ENCODE data around the gene LRPAP1. TPM values are rescaled to one million over a fixed set of nuclear protein-coding genes. Genes with fewer than 3 reads are reported as not detected.

The LRPAP1 gene
- total and polyA plus RNA-seq, 2 donors (not counting 3 experiments of a cell fraction or from before 2014, with no cell fraction given): 90.1 to 170 TPM

DNA sequence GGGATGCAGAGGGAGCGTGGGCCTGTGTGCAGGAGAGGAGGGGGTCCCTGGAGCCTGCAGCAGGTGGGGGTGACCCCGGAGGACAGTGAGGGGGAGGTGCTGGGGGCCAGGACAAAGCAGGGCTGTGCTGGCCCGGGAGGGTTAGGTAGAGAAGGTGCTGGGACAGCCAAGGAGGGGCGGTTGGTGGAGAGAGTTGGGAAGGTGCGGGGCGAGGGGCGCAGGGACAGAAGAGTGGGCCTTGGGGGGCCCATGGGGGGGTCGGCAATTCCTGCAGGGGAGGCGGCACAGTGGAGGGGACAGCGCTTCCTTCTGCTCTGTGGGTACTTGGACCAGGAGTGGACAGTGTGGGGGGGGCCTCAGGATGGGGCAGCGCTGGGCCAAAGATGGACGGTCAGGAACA, 32.5 kb downstream of the LRPAP1 start:
- Histone ChIP-seq H3K4me1 (ENCODE audit: control insufficient read depth, extremely low read depth, insufficient read depth, low read length) (no peaks in the 10 kb centered on the region), H3K4me2 (ENCODE audit: insufficient read depth, low read length) (no peak overlapping the region), H3K4me3 (replicated peaks in 1 of 3; ENCODE audit: insufficient read depth in 1 of 3, low read depth in 1 of 3, low read length in 3 of 3) (no peak overlapping the region), H3K27ac (ENCODE audit: insufficient read depth, low read depth, low read length) (no peak overlapping the region), H4K20me1 (replicated peaks; ENCODE audit: control insufficient read depth, extremely low read depth, insufficient read depth, low read length) (no peaks in the 10 kb centered on the region), H3K9me1 (replicated peaks; ENCODE audit: control insufficient read depth, extremely low read depth, insufficient read depth, low read length) (no peaks in the 10 kb centered on the region), H3K36me3 (ENCODE audit: control insufficient read depth in 2 of 2, extremely low read depth in 1 of 2, insufficient read depth in 2 of 2, low read length in 2 of 2) (no peaks in the 10 kb centered on the region), H2AFZ (ENCODE audit: low read depth, low read length) (no peak overlapping the region), H3K27me3 (ENCODE audit: control insufficient read depth in 2 of 2, insufficient read depth in 2 of 2, low read length in 2 of 2) (no peaks in the 10 kb centered on the region), H3K9me3 (replicated peaks; ENCODE audit: control insufficient read depth, insufficient read depth, low read length) (no peaks in the 10 kb centered on the region), H3K9ac (replicated peaks; ENCODE audit: extremely low read depth, insufficient read depth, low read length) (no peak overlapping the region), H3K79me2 (ENCODE audit: control insufficient read depth, insufficient read depth, low read length) (no peaks in the 10 kb centered on the region)
- DNase-seq (ENCODE audit: low read depth, low spot score): no peak
- FAIRE-seq: no peak
- CTCF ChIA-PET: no interaction called here
- intact Hi-C loops (cut with micrococcal nuclease) (no loop called here), dilution Hi-C loops (cut with MboI; ENCODE audit: extremely low pct_ligation_motif_present, low sequenced_read_pairs) (no loop called here)
- BruUV-seq (replicated peaks): no TSS peak
- TF ChIP-seq POLR2A (IDR thresholded peaks at IDR 0.05; ENCODE audit: low read depth, low read length) (no peak), EZH2 (IDR thresholded peaks at IDR 0.05; ENCODE audit: borderline replicate concordance, low read depth, low read length, severe bottlenecking) (no peak), JUN (IDR thresholded peaks at IDR 0.05; ENCODE audit: borderline replicate concordance, insufficient read depth, insufficient read length, low read depth) (no peak), FOS (IDR thresholded peaks at IDR 0.05; ENCODE audit: borderline replicate concordance, insufficient read depth, low read length) (no peak), MAX (IDR thresholded peaks at IDR 0.05; ENCODE audit: insufficient read depth, insufficient read length) (no peak), MYC (IDR thresholded peaks at IDR 0.05; ENCODE audit: low read depth, low read length) (no peak)
- TF ChIP-seq, protein P1, sequence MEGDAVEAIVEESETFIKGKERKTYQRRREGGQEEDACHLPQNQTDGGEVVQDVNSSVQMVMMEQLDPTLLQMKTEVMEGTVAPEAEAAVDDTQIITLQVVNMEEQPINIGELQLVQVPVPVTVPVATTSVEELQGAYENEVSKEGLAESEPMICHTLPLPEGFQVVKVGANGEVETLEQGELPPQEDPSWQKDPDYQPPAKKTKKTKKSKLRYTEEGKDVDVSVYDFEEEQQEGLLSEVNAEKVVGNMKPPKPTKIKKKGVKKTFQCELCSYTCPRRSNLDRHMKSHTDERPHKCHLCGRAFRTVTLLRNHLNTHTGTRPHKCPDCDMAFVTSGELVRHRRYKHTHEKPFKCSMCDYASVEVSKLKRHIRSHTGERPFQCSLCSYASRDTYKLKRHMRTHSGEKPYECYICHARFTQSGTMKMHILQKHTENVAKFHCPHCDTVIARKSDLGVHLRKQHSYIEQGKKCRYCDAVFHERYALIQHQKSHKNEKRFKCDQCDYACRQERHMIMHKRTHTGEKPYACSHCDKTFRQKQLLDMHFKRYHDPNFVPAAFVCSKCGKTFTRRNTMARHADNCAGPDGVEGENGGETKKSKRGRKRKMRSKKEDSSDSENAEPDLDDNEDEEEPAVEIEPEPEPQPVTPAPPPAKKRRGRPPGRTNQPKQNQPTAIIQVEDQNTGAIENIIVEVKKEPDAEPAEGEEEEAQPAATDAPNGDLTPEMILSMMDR (IDR thresholded peaks at IDR 0.05; ENCODE audit: extremely low read depth in 1 of 2, insufficient read depth in 1 of 2, low read depth in 1 of 2, low read length in 2 of 2): no peak
- POLR2A ChIA-PET: no interaction called here
